ENCODE results near the gene TDRD12.
A peak's percentile ranks its signal among the peaks of the same experiment; 100 is the strongest.
"Not testable (repeated sequence)": the region's sequence is repeated elsewhere in the genome, so short reads cannot be mapped to it uniquely, and the experiment has no call there.

TDRD12 gene

GRCh38 chr19:32746631-32747196 is 27.1 kb downstream of the TDRD12 start:
- DNase-seq = not testable (repeated sequence)

GRCh38 chr19:32748497-32748896 is 28.9 kb downstream of the TDRD12 start:
- peak in 2 of 4 experiments; percentile 7 for DNase-seq

DNA sequence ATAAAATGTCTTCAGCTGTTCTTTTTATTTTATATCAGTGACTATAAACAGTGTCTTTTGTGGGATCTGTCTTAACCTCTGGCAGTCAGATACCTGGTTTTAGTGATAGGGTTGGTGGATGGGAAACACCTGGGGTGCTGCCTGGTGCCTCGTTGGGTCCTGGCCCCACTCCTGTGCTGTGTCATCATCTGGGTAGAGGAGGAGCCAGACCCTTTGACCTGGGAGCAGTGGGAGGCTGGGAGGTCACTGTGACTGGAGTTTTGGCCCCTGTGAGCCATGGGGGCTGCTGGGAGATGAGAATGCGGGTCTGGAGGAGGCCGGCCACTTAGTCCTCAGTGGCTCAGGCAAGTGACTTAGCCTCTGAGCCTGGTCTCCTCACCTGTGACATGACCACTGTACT is 29.4 kb downstream of the TDRD12 start:
- no peak for DNase-seq

GRCh38 chr19:32749361-32749760 is 29.8 kb downstream of the TDRD12 start:
- no peak for DNase-seq

DNA sequence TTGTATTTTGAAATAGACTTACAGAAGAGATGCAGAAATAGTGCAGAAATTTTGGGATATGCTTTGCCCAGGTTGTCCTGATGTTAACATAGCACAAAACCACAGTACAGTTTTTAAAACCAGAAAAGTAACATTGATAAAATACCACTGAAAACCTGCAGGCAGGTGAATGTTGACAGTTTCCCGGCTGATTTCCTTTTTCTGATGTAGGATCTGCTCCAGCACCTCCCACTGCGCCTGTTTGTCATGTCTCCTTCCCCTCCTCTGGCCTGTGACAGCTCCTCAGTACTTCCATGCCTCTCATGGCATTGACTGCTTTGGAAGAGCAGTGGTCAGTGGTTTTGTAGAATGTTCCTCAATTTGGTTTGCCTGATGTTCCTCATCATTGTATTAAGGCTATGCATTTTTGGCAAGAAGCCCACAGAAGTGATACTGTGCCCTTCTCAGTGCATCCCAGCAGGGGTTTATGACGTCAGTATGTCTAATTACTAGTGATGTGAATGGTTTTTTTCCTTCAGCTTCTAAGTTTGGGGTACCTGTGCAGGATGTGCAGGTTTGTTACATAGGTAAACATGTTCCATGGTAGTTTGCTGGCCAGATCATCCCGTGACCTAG is 31.0 kb downstream of the TDRD12 start:
- peak; percentile 51 to 78 (median 68) for DNase-seq

- DNase-seq = no peak
These were observed 31.5 kb downstream of the TDRD12 start for GRCh38 chr19:32751066-32751465.

DNA sequence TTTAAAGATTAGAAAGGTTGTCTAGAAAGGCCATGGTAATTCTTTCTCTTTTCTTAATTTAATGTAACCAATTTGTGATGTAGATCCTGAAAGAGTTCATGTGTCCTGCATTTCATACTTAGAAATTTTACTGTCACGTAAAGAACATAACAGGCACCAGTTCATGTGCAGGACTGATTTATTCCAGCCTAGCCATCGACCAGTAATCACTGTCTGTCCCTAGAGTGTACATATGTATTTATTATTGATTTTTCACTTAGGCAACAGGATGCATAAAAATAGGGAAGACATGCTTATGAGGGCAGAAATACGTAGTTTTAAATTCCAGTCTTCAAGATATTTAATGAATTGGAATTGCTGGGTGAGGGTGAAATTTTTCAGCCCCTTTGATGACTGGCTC is 37.6 kb downstream of the TDRD12 start:
- no peak for DNase-seq

- DNase-seq = not testable (repeated sequence)
These were observed 45.8 kb downstream of the TDRD12 start for GRCh38 chr19:32765365-32765764.

GRCh38 chr19:32767951-32768679 is 48.5 kb downstream of the TDRD12 start:
- no peak for DNase-seq

DNA sequence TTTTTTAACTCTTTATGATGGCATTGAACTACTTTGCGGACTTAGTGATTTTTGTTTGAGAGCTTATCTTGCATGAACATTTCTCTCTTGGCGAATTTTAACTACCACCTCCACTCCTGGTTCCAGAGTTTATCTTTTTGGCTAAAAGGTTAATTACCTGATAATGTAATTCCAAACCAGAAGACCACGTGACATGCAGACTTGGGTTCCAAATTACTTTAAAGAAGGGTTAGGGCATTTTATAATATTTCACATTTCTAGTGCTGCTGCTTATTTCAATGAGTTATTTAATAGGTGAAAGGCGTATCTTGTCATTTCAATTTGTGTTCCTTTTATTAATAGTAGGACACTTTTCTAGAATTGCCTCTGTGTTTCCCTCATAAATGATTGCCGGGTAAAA is 52.0 kb downstream of the TDRD12 start:
- no peak for DNase-seq

DNA sequence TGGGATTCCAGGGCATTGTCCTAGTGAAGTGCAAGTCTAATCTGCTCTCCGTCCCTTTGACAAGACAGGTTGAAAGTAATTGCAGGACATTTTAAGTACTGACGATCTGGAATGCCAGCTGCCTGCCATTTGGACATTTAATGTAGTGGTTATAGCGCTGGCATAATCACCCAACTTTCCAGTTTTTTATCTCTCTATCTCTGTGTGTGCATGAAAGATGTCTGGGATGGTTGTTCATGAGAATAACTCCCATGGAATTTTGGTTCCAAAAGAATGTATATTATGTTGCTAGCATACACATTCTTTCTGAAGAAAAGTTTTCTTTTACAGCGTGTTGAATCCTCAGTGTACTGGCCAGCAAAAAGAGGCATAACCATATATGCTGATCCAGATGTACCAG is 53.6 kb downstream of the TDRD12 start:
- no peak for DNase-seq

- DNase-seq = no peak
These were observed 59.5 kb downstream of the TDRD12 start for GRCh38 chr19:32779082-32779481.

GRCh38 chr19:32781280-32781679 is 61.7 kb downstream of the TDRD12 start:
- no peak for DNase-seq

- DNase-seq = not testable (repeated sequence)
These were observed 62.5 kb downstream of the TDRD12 start for GRCh38 chr19:32782089-32782488.

DNA sequence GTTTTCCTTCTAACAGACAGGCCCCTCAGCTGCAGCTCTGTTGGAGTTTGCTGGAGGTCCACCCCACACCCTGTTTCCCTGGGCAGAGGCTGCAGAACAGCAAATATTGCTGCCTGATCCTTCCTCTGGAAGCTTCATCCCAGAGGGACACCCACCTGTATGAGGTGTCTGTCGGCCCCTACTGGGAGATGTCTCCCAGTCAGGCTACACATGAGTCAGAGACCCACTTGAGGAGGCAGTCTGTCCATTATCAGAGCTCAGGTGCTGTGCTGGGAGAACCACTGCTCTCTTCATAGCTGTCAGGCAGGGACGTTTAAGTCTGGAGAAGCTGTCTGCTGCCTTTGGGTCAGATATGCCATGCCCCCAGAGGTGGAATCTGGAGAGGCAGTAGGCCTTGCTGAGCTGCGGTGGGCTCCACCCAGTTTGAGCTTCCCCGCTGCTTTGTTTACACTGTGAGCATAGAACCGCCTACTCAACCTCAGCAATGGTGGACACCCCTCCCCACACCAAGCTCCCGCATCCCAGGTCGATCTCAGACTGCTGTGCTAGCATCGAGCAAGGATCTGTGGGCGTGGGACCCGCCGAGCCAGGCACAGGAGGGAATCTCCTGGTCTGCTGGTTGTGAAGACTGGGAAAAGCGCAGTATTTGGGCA is 67.7 kb downstream of the TDRD12 start:
- DNase-seq = not testable (repeated sequence)

- not testable (repeated sequence) for DNase-seq
These were observed 68.3 kb downstream of the TDRD12 start for GRCh38 chr19:32787895-32788294.

- DNase-seq = no peak
These were observed 69.9 kb downstream of the TDRD12 start for GRCh38 chr19:32789429-32789828.

- DNase-seq = no peak
These were observed 78.6 kb downstream of the TDRD12 start for GRCh38 chr19:32798201-32798600.

- DNase-seq = no peak
These were observed 80.6 kb downstream of the TDRD12 start for GRCh38 chr19:32800191-32800590.

GRCh38 chr19:32800754-32801153 is 81.2 kb downstream of the TDRD12 start:
- no peak for DNase-seq

GRCh38 chr19:32802840-32803239 is 83.3 kb downstream of the TDRD12 start:
- DNase-seq = no peak

- DNase-seq = no peak
These were observed 88.7 kb downstream of the TDRD12 start for GRCh38 chr19:32808236-32808635.

DNA sequence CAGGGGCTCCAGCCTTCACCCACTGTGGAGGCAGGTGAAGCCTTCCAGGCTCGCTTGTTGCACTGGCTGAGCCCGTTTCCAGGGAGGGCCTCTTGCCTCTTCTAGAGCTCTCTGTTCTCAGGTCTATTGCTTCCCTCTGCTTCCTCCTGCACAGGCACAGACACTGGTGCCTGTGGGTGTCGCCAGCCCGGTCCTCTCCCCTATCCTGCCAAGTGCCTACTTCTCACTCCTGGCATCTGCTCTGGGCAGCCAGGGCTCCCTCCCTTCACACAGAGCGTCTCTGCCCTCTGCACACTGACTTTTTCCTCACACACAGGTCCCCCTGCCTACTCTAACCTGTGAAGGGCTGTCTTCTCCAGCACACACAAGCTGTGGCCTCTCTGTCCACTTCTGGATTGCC is 89.7 kb downstream of the TDRD12 start:
- no peak for DNase-seq

DNA sequence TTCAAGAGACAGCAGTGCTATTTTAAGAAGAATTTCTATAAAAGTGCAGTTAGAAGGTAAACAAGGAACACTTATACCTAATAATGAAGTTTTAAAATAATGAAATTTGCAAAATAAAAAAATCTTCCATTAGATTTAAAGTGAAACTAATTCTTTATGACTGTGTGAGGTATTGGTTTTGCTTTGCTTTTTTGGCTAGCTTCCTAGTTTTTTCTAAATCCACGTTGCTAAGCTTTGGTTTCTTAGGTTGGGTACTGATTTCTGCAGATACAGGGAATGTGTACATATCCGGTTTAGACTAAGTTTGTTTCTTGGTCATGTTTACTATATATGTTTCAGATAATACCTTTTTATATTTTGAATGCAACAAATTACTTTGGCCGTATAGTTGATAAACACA is 90.2 kb downstream of the TDRD12 start:
- no peak for DNase-seq
